Non-pigmented ciliary epithelial cell (primary cell): ENCODE measurements around the gene CCDC174.

Experiments
- DNase-seq: peaks from one replicate; pipeline ENCODE4 v3.0.0-alpha.2; 2010; ENCODE audit warnings: low read depth

CCDC174 gene

GRCh38 chr3:14701676-14702075, 50.1 kb downstream of the CCDC174 start:
- DNase-seq: no peak

- no peak for DNase-seq
Measured at GRCh38 chr3:14703128-14703750, 51.7 kb downstream of the CCDC174 start.

DNA sequence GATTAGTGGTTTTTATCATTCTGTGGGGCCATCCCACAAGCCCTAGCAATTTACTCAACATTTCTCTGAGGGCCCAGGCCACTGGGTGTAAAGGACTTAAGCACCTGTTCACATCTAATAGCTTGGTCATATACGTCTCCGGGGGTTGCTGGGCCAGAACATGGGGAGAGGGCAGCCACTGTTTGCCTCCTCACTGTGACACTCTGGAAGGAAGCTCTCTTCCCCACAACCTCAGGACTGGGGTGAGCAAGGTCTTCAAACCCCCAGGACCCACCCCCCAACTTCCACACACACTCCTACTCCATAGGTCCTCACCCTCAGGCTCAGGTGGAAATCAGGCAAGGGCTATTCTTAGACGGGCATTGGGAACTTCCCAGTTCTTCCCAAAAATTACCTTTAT, 52.2 kb downstream of the CCDC174 start:
- no peak for DNase-seq

DNA sequence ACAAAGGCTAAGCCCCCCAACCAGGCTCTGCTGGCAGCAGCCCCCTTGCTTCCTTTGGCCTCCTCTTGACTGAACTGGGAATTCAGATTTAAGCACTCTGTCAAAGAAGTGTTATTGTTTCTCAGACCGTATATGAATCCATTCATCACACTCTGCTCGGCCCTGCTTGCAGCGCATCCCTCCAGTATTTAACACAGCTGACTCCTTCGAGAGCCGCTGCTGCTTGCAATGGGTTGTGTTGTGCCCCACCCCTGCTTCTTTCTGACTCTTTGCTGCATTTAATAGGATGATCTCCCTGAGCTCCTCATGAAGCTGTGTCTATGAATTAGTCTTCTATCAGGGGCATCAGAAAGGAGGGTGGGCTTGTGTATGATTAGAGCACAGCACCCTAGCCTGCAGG, 54.5 kb downstream of the CCDC174 start:
- no peak for DNase-seq

DNA sequence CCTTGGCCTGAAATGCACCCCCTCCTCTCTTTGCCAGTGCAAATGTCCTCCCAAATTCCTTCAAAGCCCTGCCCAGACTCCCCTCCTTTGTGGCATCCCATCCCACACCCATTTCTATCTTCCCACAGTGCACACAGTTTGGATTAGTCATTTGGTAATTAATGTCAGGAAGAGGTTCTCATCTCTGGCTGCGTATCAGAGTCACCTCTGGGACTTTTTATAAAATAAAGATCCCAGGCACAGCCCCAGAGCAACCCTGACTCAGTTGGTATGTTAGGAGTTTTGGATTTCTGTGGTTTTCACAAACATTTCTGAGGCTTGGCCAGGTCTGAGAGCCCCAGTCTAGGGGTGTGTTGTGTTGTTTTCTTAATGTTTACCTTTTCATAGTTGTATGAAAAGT, 65.0 kb downstream of the CCDC174 start:
- DNase-seq: no peak

- DNase-seq: no peak
Measured at GRCh38 chr3:14717307-14717706, 65.7 kb downstream of the CCDC174 start.

- DNase-seq: no peak
Measured at GRCh38 chr3:14718539-14718938, 67.0 kb downstream of the CCDC174 start.

GRCh38 chr3:14719006-14719405, 67.4 kb downstream of the CCDC174 start:
- no peak for DNase-seq

DNA sequence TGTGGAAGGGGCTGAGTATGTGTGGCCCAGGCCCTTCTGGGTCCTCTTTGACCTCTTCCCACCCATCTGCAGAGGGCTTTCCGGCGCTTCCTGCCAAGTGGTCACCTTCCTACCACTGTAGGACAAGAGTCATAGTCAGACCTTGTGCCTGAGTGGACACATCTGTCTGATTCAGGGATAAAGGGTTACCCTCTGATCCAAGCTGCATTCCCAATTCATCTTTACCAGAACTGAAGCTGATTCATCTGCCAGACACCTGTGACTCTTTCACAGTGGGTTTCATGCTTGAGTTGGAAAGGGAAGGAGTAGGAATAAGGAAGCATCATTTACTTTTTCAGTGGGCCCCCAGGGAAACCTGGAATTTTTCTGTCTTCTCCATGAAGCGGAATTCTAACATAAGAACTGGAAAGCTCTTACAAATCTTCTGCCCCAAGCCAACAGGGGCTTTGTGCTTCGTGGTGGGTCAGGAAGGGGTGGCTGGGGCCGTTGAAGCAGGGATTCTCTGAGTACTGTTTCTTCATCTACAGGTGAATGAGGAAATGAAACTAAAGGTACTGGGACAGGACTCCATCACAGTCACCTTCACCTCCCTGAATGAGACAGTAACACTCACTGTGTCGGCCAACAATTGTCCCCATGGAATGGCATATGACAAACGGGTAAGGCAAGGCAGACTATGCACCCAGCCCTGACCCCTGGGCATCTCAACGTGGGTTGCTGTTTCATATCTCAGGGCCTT, 69.7 kb downstream of the CCDC174 start:
- DNase-seq: no peak
